Choroid plexus epithelial cell (primary cell): ENCODE results near the gene DDX24.

Experiments
- DNase-seq: peaks from one replicate; pipeline ENCODE4 v3.0.0-alpha.2; 2010; ENCODE audit warnings: low read depth
- H3K4me3 ChIP-seq: 2 replicates; pipeline ENCODE4 v1.5.1; 2011; ENCODE audit warnings: low read depth, mild to moderate bottlenecking, control low read depth, low read length, moderate library complexity
- CTCF ChIP-seq: conservative IDR thresholded peaks from 2 replicates; pipeline ENCODE4 v1.5.1; 2011; ENCODE audit warnings: low read depth, mild to moderate bottlenecking, control low read depth, inconsistent platforms, low read length, moderate library complexity

Gene DDX24

GRCh38 chr14:94114589-94115057 lies 33.6 kb upstream of the DDX24 start:
- DNase-seq, result no peak
- no peak overlapping the region for H3K4me3 ChIP-seq
- TF ChIP-seq CTCF, result no peak

DNA sequence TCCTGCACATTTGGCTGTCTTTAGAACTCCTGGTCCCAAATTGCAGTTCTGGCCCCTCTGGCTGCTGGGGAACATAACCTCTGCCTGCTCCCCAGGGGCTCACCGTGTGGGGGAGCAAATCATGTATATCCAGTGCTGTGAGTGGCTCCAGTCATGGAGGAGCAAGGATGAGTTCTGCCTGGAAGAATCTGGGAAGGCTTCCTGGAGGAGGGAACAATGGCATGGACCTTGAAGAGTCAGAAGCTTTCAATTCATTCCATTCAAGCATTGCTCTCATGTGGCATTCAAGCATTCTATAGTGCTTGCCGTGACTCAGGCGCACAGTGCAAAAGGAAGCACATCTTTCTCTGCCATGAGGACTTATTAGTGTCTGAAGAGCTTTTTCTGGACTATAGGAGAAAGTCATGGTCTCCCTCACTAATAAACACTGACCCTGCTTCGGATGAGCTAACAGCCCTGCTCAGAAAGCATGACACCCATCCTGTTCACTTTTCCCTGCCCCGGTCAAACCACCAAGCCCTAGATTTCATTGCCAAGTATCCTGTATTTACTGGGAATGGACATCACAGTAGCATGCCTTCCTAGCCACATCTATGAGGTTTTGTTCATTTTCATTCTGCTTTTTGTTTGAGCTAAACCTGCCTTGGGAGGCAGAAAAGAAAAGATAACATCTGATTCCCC lies 33.0 kb upstream of the DDX24 start:
- no peak for DNase-seq
- no peak overlapping the region for H3K4me3 ChIP-seq
- no peak for TF ChIP-seq CTCF

DNA sequence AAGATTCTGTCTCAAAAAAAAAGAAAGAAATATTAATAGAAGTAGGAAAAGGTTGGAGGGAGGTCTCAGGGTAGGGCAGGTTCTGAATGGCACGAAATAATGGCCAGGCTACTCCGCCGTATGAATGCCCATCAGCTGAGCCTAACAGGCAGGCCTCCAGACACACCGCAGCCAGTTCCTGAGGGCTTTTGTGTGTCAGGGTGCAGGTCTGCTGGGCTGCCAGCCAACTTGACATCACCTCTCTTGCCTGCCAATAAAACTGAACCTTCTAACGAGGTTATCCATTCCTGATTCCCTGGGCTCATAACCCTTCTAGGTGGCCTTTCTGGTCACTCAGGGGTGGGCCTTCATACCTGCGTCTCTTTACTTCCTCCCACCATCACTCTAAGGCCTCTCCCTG lies 32.5 kb upstream of the DDX24 start:
- DNase-seq, result peak; percentile 70
- H3K4me3 ChIP-seq, result no peak overlapping the region
- no peak for TF ChIP-seq CTCF

- no peak for TF ChIP-seq CTCF
- no peak for DNase-seq
- no peak overlapping the region for H3K4me3 ChIP-seq
These were observed 32.1 kb upstream of the DDX24 start for GRCh38 chr14:94113073-94113472.

- no peak for DNase-seq
- no peak overlapping the region for H3K4me3 ChIP-seq
- no peak for TF ChIP-seq CTCF
These were observed 31.6 kb upstream of the DDX24 start for GRCh38 chr14:94112513-94113063.

GRCh38 chr14:94111276-94112095 lies 30.5 kb upstream of the DDX24 start:
- DNase-seq, result no peak
- TF ChIP-seq CTCF, result no peak
- no peak overlapping the region for H3K4me3 ChIP-seq
